ENCODE measurements around the gene DOK7. TPM values are rescaled to one million over a fixed set of nuclear protein-coding genes. Genes with fewer than 3 reads are reported as not detected.

The DOK7 gene
- total RNA-seq, 1 experiment from 2014 or later = 0.26 TPM

GRCh38 chr4:3483471-3483921 is 20.4 kb downstream of the DOK7 start:
- H3K4ac ChIP-seq (ENCODE audit: low read depth, low read length) = no peak overlapping the region
- no peak overlapping the region for H4K5ac ChIP-seq (ENCODE audit: insufficient read length, low read depth, low read length)
- no peak overlapping the region for H2AK5ac ChIP-seq (ENCODE audit: insufficient read length, low read length)
- peaks cover 4% of the 10 kb centered on the region for H3K23me2 ChIP-seq (ENCODE audit: insufficient read length, low read depth, low read length, poor library complexity, severe bottlenecking)
- no peak overlapping the region for H3K27ac ChIP-seq (ENCODE audit: insufficient read length, low read depth, low read length)
- no peak overlapping the region for H3T11ph ChIP-seq (ENCODE audit: low read length)
- no peak overlapping the region for H3K14ac ChIP-seq (ENCODE audit: insufficient read depth, low read length)
- Mint-ChIP-seq H3K4me3 (no peak overlapping the region), H3K9me3 (no peaks in the 10 kb centered on the region), H3K27me3 (ENCODE audit: low read depth) (peaks cover 90% of the 10 kb centered on the region), H3K27ac (no peak overlapping the region), H3K36me3 (ENCODE audit: insufficient read depth in 1 of 3, low read depth in 3 of 3) (no peaks in the 10 kb centered on the region), H3K4me1 (peaks cover 23 to 39% of the 10 kb centered on the region in 2 experiments)
- no peak overlapping the region for H2BK12ac ChIP-seq (ENCODE audit: insufficient read length, low read depth, low read length)
- no peak for TF ChIP-seq CTCF (conservative IDR thresholded peaks at IDR 0.05)
- no peak overlapping the region for H2BK120ac ChIP-seq (ENCODE audit: low read depth, low read length, poor library complexity, severe bottlenecking)
- no CpG with 5 or more reads among the region's 23 CpGs for WGBS (ENCODE audit: extremely low coverage, insufficient read length, low lambda C conversion rate)
- no peak overlapping the region for H2BK15ac ChIP-seq (ENCODE audit: low read depth, low read length)
- H3K56ac ChIP-seq (ENCODE audit: insufficient read length, low read depth, low read length) = no peak overlapping the region
- H4K8ac ChIP-seq (replicated peaks; ENCODE audit: insufficient read length, low read depth, low read length) = no peak overlapping the region
- peaks cover 10% of the 10 kb centered on the region; the same call in 1 of the 2 replicates for H3K27me3 ChIP-seq (ENCODE audit: insufficient read depth, low read length)
- no peak overlapping the region for H3K23ac ChIP-seq (ENCODE audit: insufficient read length, low read depth, low read length)
- H3K79me2 ChIP-seq (ENCODE audit: insufficient read depth, low read length) = no peaks in the 10 kb centered on the region
- H3K4me1 ChIP-seq (ENCODE audit: insufficient read depth, low read length) = peaks cover 4% of the 10 kb centered on the region; the same call in 1 of the 2 replicates
- H3K9ac ChIP-seq (ENCODE audit: extremely low read depth, insufficient read length, low read length) = no peak overlapping the region
- no peak overlapping the region for H2AFZ ChIP-seq (ENCODE audit: low read length)
- H3K18ac ChIP-seq (ENCODE audit: insufficient read length, low read depth, low read length) = no peak overlapping the region
- no peak for DNase-seq
- H2BK20ac ChIP-seq (ENCODE audit: low read depth, low read length, poor library complexity, severe bottlenecking) = no peak overlapping the region
- H4K91ac ChIP-seq (ENCODE audit: insufficient read length, low read depth, low read length) = no peak overlapping the region
- H4K20me1 ChIP-seq (ENCODE audit: control insufficient read depth, insufficient read depth, insufficient read length) = no peaks in the 10 kb centered on the region
- H3K4me2 ChIP-seq (ENCODE audit: insufficient read depth, insufficient read length, low read length) = no peak overlapping the region
- no peaks in the 10 kb centered on the region for H3K79me1 ChIP-seq (ENCODE audit: insufficient read depth, low read depth, low read length, poor library complexity, severe bottlenecking)
- no peak overlapping the region for H2BK5ac ChIP-seq (ENCODE audit: insufficient read length, low read length)
- H3K9me3 ChIP-seq (ENCODE audit: control insufficient read depth, low read depth, low read length) = no peaks in the 10 kb centered on the region

All from H9 (cell line).